Inferior parietal cortex (tissue), 1 donor: ENCODE measurements around the gene FILIP1L.

ENCODE experiments used
- DNase-seq: peaks from one replicate; pipeline ENCODE4 v3.0.0-alpha.2; 2016; ENCODE audit errors: extremely low spot score

FILIP1L gene

DNA sequence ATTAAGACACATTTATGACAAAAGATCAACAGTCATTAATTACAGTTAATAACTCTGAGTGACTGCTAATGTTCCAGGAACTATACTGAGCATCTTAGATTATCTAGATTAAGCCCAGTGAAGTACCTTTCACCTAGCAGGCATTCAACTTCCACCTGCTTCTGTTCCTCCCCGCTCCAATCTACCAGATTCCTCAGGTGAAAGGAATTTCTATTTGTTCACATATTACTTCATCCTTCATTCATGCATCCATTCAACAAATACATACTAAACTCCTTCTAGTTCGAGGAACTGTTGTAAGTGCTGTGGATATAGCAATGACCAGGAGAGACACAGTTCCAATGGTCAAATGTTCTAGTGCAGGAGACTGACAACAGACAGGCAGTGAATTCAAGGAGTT lies 139.3 kb downstream of the FILIP1L start:
- no peak for DNase-seq

DNA sequence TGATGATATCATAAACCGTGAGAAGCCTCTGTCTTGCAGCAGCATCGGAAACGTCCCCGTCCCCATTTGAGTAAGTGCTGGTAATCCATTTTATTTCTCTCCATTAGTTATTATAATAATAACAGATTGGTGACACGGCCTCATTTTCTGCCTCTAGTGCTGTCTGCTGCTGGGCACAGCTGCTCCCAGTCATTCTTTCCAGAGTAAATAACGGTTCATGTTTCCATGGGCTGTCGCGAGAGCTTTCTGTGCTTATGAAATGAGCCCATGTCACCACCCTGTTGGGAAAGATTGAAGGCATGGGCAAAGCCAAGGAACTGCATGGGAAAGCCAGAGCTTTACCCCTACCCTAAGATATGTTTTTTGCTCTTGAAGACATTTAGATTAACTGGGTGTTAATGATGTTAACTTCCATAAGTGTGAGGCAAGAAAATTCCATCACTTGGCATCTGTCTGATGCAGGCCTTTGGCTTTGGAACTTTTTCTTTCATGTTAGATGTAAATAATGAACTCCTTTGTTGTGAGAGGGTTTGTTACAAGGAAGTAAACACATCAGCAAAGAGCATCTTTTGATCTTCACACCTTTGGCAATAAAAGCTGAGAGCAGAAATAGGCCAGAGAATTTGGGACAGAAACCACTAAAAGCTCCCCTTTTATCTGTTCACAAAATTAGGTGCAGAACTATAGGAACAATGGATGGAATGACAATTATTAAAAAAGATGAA lies 141.8 kb downstream of the FILIP1L start:
- no peak for DNase-seq

DNA sequence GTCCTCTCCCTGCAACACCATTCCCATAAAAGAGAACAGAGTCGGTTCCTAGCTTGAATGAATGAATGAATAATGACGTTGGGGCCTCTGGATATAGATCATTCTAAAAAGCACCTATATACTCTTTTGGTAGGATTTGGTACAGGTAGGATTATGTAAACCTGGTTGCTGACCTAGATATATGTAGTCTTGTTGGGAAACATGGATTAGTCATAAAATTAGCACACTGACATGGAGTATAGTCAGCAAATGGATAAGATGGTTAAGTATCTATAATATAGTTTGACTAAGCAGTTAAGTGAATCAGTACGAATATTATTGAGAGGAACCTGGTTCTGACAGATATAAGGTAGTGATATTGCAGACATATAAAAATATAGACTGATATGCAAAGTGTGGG lies 142.5 kb downstream of the FILIP1L start:
- no peak for DNase-seq

DNA sequence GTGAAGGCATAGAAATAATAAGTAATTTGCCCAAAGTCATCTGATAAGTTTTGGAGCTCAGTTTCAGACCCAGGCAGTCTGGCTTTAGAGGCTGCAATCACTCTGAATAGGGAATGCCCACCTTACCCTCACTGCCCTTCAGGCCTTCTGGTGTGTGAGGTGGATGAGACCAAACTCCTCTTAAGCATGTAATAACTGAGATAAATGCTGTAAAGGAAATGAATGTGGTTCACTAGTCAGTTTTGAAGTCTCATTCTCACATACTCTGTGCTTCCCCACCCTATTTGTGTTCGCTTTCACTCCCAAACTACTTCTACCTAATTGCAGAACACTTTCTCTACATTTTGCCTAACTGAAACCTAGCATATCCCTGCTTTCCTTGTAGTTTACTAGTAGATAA lies 144.1 kb downstream of the FILIP1L start:
- no peak for DNase-seq

DNA sequence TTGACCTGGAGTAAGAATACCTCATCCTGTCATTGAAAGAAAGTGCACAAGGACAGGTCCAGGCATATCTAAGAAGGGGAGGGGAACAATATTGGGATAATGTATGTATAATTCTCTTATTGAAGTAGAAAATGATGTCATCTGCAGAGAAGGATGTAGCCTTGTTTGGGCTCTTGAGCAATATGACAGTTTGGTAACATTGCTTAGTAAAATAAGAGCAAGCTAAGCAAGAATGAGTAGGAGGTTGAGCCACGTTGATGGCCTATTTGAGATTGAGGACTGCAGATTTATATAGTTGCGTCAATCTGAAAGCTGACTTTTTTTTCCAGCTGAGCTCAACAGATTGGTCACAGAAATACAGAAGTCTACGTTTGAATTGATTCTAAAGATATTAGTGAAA lies 145.2 kb downstream of the FILIP1L start:
- DNase-seq, result no peak

DNA sequence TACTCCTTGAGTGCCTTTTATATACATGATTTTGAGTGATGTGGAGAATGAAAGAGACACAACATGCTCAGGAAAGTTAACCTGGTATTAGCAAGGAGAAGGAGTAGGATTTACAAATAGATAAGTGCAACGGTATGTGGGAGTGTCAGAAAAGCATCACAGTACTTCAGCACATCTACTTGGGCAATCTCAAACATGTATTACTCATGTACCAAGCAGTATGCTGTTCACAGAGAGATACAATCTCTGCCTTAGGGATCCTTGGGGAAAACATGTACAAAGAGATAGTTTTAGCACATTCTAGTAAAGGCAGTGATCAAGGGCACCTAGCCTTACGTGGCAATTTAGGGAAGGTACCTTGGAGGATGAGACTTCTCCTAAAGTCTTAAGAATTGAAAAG lies 146.5 kb downstream of the FILIP1L start:
- no peak for DNase-seq

DNA sequence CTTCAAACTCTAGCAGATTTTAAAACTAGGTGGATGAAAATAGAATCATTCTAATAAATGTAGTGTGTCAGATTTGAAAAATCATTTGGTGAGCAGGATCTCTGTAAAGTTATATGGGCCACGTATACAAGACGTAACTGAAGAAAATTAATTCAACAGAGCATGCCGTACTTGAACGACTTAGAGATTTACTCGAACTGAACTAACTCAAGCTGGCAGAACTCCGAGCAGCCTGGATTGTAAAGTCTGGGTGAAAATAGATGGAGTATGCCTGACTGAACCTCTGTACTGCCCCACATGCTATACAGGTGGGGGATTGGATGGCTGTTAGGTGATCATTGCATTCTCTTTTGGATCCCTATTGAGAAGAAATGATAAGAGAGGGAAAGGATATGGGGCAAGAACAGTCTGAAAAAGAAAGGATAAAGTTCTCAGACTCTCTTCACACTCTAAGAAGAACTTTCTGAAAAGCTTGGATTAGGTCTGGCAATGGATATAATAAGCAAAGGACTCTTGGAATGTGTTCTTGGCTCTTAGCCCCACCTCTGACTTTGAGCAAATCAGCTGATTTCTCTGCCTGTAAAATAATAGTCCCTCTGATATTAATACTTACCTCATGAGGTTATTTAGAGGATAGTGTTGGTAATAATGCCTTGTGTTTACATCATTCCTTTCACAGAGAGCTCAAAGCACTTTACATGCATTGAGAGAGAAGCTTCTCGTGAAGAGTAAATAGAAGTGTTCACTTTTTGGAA lies 147.5 kb downstream of the FILIP1L start:
- DNase-seq, result no peak

DNA sequence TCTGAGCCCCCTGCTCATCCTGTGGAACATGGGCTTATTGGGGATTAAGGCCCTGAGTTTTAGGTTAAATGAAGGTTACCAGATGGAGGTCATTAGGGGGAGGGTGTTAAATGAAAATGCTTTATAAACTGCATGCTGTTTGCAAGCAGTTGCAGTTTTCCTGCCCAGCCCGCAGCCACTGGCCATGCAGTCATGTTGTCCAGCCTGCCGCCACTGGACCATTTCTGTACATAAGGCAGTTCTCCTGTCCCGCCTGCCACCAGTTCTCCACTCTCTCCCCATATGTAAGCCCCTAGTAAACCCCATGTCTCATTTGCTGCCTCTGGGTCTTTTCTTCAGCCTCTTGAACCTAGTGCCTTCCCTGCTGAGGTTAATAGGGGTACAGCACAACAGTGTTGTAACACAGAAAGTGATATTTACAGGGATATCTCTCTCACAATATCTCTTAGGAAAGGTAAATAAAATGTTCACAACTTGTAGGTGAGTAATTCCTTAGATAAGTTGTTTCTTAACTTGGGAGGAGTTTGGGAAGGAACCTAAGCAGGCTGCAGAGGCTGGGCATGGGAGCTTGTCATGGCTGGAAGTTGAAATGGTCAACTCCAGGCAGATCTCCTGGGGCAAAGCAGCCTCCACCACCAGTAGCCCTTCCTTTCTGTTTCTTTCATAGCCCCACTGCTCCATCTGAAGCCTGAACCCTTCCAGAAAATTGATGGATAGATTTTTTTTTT lies 148.5 kb downstream of the FILIP1L start:
- DNase-seq, result no peak

DNA sequence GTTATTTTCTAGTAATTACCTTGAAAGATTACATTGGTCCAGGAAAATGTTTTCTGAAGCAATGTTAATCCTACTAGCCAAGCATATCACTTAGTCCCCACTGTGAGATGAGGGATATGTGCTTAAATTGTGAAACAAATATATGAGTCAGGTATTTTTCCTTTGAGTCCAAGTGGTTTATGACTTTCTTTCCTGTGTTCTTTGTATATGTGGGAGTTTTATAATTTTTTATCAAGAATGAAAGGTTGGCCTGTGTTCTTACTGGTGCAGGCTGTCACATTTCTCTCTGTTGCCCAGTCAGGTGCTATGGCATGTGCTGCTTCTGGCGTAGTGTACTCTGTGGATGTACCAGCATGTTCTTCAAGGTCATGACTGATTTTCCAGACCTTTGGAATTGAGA lies 149.2 kb downstream of the FILIP1L start:
- DNase-seq, result no peak

DNA sequence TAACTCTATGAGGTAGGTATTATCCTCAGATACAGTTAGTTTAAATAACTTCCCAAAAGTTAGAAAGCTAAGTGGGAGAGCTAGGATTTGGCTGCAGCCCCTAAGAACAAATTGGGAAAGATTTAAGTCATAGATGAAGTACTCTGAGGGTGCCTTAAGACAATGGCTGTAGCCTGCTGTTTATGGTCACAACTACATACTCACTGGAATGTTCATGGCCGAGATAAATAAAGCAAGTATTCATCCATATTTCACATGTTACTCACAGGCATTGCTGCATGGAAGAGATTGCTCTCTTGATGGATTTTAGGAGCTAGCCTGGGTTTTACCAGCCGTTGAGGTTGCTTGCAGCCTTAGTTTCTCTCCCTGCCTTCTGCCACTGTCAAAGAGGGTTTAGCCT lies 151.6 kb downstream of the FILIP1L start:
- no peak for DNase-seq

DNA sequence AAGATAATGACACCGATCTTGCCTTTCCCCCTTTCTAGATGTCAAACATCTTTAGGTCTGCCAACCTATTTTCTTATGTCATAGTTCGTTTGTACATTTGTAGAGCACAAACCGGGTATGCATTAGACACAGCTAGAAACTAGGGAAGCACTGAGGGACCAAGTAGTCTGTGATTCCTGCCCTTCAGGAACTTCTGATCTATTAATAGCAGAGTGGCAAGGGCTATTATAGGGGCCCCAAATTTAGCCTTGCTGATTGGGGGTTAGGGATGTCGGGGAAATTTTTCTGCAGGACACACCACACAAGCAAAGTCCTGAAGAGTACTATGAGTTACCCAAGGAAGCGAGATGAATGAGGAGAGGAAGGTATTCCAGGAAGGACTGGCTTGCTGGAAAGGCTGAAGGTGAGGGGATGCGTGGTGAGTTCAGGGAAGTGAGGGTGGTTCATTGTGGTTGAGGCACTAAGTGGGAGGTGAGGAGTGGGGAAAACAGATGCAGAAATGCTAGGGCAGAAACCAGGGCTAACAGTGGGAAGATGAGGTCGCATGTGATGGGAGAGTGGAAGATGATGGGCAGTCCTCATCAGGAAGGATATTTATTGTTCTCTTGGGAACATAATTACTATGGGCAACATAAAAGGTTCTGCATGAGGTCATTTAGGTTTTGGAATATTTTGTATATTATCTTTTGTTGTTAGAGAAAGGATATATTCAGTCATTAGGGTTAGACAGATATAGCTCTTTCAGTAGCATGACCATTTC lies 152.4 kb downstream of the FILIP1L start:
- DNase-seq, result no peak

DNA sequence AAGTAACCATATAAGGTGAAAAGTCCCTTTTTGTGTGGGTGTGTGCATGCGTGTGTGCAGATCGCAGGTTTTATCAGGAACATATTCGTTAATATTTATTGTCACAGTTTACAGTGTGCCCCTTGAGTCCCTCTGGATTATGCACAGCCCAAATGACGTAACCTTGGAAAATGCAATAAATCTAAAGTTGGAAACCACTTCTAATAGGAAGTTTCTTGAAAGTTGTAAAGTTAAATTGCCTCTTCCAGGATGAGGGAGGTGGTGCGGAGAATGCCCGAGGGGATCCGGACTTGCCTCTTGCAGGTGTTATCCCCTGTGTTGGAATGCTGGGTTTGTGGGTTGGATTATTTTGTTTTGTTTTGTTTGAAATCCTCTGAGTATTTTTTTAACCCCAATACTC lies 153.4 kb downstream of the FILIP1L start:
- no peak for DNase-seq

DNA sequence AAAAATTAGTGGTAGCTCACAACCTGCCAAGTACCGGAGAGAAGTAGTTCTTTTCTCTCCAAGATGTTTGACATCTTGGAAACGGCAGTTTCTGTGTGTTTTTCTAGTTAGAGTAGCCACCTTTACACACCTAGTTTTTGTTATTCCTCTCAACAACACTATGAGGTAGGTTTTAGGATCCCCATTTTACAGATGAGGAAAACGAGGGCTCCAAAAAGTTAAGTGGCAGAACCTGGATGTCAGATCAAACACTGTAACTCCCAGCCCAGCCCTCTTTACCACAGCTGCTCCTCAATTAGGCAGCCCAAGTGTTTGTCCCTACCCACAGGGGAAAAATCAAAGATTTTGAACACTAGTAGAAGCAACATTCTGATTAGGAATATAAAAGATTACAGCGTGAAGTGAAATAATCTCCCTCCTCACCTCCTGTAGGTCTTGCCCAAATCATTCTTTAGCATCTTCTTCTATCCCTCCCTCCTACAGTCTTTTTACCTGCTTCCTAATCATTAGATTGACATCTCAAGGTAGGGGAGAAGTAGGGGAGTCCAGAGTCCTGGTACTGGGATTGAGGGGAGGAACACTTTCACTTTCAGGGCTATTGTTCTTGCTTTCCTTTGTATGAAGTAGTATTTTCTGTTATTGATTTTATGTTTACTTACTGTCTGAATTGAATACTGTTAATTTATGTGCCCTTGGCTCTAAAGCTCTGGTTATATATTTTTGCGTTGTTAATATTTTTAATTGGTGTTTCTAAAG lies 154.0 kb downstream of the FILIP1L start:
- no peak for DNase-seq

DNA sequence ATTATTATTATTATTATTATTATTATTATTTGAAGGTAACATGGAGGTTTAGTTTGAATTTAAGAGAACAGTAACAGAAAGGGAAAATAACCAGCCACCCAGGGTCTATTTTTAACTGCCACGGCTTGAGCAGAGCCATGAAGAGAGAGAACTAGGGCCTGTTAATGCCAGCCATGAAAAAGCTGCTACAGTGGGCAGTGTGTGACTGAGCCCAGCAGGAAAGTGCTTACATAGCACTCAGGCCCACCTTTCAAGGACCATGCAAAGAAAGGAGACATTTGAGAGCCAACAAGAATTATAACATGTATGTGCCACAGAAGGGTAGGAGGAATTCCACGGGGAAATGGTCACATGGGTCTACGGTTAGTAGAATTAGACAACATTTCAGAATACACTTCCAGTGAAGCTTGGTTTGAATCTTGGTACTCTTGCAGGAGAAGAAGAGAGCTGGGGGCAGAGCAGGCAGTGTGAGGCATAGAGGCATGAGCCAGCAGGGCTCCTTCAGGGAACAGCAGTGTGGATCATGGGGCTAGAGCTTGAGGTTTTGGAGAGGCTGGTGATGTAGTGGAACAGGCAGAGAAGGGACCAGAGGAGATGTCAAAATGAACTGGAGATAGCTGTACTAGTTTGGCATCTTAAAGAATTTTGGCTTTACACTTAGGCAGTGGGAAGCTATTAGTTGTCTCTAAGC lies 155.9 kb downstream of the FILIP1L start:
- no peak for DNase-seq

DNA sequence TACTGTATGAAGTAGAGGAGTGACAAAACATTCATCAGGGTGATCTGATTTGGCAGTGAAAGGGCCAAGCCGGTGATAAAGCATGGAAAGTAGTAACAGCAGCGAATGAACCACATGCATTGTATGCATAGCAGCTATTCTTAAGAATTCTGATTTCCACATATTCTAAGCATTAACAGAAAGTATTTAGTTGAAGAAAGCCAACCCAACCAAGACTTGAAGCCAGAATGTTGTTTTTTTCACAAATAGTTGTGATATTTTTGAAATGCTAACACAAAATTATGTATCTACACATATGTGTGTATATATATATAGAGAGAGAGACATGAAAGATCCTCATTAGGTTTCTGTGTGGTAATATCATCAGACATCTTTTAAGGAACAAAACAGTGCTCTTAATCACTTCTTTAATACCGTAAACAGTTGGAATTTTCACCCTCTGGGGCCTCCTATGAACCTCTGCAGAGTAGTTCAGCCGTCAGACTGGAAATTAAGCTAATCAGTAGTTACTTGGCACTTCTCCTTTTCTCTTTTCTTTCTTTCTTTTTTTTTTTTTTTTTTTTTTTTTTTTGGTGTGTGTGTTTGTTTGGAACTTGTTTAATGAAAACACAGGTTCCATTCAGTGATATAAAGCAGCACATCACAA lies 157.0 kb downstream of the FILIP1L start:
- DNase-seq, result no peak

DNA sequence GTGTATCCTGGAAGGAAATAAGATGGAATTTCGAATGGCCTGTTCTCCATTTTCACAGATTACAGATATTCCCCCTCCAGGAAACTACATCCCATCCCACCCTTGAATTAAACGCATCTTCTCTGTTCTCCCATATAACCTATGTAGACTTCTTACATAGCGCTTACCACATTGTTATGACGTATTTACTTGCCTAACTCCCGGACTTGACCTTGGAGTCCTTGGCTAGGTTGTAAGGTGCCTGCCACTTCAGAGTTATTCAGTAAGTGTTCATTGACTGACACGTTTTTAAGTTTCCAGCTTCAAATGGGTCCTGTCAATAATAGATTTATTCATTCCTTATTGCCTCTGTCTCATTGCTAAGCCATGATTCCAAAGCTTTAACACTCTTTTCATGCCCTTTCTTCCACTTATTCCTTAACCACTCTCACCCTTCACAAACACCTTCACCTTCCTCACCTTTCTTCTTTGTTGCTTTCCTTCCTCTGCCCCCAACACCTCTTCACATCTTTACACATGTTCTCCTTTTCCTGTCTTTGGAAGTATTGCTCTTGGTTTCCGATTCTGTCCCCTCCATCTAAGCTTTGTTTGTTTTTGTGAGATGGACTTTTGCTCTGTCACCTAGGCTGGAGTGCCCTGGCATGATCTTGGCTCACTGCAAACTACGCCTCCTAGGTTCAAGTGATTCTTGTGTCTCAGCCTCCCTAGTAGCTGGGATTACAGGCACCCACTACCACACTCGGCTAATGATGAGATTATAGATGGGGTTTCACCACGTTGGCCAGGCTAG lies 158.3 kb downstream of the FILIP1L start:
- DNase-seq, result no peak

DNA sequence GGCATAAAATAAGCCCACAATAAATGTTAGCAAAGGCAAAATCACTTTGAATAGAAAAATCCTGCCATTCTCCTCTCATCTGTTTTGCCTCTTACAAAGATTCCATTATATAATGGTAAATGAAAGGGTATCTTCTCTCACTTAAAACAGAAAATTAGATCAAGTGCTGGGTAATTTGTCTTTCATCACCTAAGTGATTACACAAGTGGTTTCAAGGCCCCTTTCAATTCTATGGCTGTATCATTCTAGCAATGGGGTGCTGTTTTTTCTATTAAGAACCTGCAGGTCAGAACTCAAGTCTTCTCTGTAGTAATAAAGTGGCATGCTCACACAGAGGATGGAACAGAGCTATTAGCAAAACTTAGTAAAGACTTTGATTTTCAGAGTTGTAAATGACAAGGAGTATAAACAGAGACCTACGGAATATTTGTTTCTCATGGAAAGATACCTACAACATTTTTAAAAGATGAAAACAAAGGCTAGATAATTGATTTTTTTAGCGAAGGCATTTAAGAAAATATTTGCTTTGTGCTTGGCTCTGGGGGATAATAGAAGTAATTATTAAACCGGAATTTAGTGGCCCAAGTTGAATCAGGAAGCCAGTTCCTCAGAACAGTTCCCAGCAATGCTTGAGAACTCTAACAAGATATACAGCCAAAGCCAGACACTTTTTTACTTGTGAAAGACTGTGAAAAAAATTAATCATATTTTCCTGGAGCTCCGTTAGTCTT lies 159.2 kb downstream of the FILIP1L start:
- DNase-seq, result no peak

DNA sequence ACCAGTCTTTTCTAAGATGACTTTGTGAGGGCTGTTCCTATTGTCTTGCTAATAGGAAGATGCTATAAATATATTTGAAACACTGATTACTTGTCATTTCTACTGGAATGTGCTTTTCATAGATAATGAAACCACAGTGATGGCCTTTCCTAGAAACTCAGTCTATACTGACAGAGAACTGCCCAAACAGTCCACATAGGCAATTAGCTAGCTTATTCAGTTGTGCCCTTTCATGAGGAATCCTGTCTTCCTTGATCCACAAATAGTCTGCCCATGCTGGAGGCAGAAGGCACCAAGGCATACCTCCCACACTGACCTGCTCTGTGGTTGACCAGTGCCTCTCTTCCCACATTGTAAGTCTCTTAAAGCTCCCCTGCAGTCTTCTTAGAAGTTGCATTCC lies 160.7 kb downstream of the FILIP1L start:
- DNase-seq, result no peak

DNA sequence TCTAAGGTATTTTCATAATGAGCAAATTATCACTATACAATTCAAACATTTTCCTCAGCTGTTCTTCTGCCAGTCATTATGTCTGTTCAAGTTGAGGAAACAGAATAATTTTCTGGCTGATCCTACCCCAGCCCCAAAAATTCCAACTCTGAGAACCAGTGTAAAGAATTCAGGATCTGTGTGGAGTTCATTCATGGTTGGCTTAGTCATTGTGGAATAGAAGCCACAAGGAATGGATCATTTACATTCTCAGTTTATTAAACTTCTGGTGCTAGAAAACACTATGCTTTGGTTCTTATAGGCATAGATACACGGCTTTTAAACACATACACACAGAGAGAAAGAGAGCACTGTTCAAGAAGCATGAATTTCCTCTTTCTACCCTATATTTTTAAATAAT lies 162.0 kb downstream of the FILIP1L start:
- DNase-seq, result no peak
